Stimulated activated CD8-positive, alpha-beta memory T cell treated with anti-CD3 and anti-CD28 coated beads, Interleukin-2, amount 100 ng/mL, for 48 hours (primary cell): ENCODE data around the gene ADNP.

Source experiments
- DNase-seq, 2 donors: peaks; one replicate each; pipeline ENCODE4 v3.0.0-alpha.2; 2020; ENCODE audit warnings: low read depth in 2 of 2

ADNP gene

GRCh38 chr20:50874111-50874757 is 57.0 kb downstream of the ADNP start:
- no peak for DNase-seq

- DNase-seq = no peak
Measured at GRCh38 chr20:50873585-50873984, 57.7 kb downstream of the ADNP start.

- DNase-seq = no peak
Measured at GRCh38 chr20:50872560-50873425, 58.4 kb downstream of the ADNP start.

GRCh38 chr20:50870561-50871161 is 60.6 kb downstream of the ADNP start:
- no peak for DNase-seq

GRCh38 chr20:50868509-50869495 is 62.4 kb downstream of the ADNP start:
- DNase-seq = no peak

- no peak for DNase-seq
Measured at GRCh38 chr20:50867805-50868204, 63.4 kb downstream of the ADNP start.

- DNase-seq = no peak
Measured at GRCh38 chr20:50866831-50867230, 64.4 kb downstream of the ADNP start.

- no peak for DNase-seq
Measured at GRCh38 chr20:50866036-50866685, 65.1 kb downstream of the ADNP start.

GRCh38 chr20:50865591-50865990 is 65.6 kb downstream of the ADNP start:
- DNase-seq = no peak

GRCh38 chr20:50865114-50865513 is 66.1 kb downstream of the ADNP start:
- no peak for DNase-seq

GRCh38 chr20:50862546-50862945 is 68.7 kb downstream of the ADNP start:
- DNase-seq = no peak

- no peak for DNase-seq
Measured at GRCh38 chr20:50861012-50861411, 70.2 kb downstream of the ADNP start.

- DNase-seq = no peak
Measured at GRCh38 chr20:50859161-50859560, 72.1 kb downstream of the ADNP start.

GRCh38 chr20:50858525-50858924 is 72.7 kb downstream of the ADNP start:
- DNase-seq = no peak

- DNase-seq = no peak
Measured at GRCh38 chr20:50857348-50857747, 73.9 kb downstream of the ADNP start.

- no peak for DNase-seq
Measured at GRCh38 chr20:50856475-50857041, 74.7 kb downstream of the ADNP start.

- no peak for DNase-seq
Measured at GRCh38 chr20:50855498-50856474, 75.5 kb downstream of the ADNP start.

GRCh38 chr20:50854506-50855249 is 76.6 kb downstream of the ADNP start:
- DNase-seq = no peak

- DNase-seq = no peak
Measured at GRCh38 chr20:50852085-50852484, 79.2 kb downstream of the ADNP start.
